ENCODE measurements around the gene QPCT. TPM values are rescaled to one million over a fixed set of nuclear protein-coding genes. Genes with fewer than 3 reads are reported as not detected.

The QPCT gene
- total RNA-seq, 1 experiment from 2014 or later: not detected

GRCh38 chr2:37388074-37388473 is 43.6 kb downstream of the QPCT start:
- WGBS (ENCODE audit: extremely low coverage, insufficient read length, low lambda C conversion rate): no CpG with 5 or more reads among the region's 2 CpGs
- no peak overlapping the region for H2BK5ac ChIP-seq (ENCODE audit: insufficient read length, low read length)
- H3K9me3 Mint-ChIP-seq: no peaks in the 10 kb centered on the region
- H3K27me3 ChIP-seq (ENCODE audit: insufficient read depth, low read length): no peaks in the 10 kb centered on the region
- H3K4me1 ChIP-seq (ENCODE audit: insufficient read depth, low read length): peaks cover 10% of the 10 kb centered on the region; the same call in 1 of the 2 replicates
- no peak overlapping the region for H3K18ac ChIP-seq (ENCODE audit: insufficient read length, low read depth, low read length)
- H2AFZ ChIP-seq (ENCODE audit: low read length): no peak overlapping the region
- H3K27ac Mint-ChIP-seq: no peak overlapping the region
- no peaks in the 10 kb centered on the region for H3K27me3 Mint-ChIP-seq (ENCODE audit: low read depth)
- no peak overlapping the region for H2BK12ac ChIP-seq (ENCODE audit: insufficient read length, low read depth, low read length)
- H3K23ac ChIP-seq (ENCODE audit: insufficient read length, low read depth, low read length): no peak overlapping the region
- no peak overlapping the region for H3K27ac ChIP-seq (ENCODE audit: insufficient read length, low read depth, low read length)
- H3K79me1 ChIP-seq (ENCODE audit: insufficient read depth, low read depth, low read length, poor library complexity, severe bottlenecking): no peaks in the 10 kb centered on the region
- no peak overlapping the region for H4K5ac ChIP-seq (ENCODE audit: insufficient read length, low read depth, low read length)
- H2BK20ac ChIP-seq (ENCODE audit: low read depth, low read length, poor library complexity, severe bottlenecking): no peak overlapping the region
- H3K79me2 ChIP-seq (ENCODE audit: insufficient read depth, low read length): no peaks in the 10 kb centered on the region
- no peak overlapping the region for H3K4me3 Mint-ChIP-seq
- H3K9me3 ChIP-seq (ENCODE audit: control insufficient read depth, low read depth, low read length): no peaks in the 10 kb centered on the region
- no peak overlapping the region for H2BK120ac ChIP-seq (ENCODE audit: low read depth, low read length, poor library complexity, severe bottlenecking)
- peaks cover 0 to 2% (median 2%) of the 10 kb centered on the region in 3 experiments; a peak in 2 of 7 replicates for H3K36me3 Mint-ChIP-seq (ENCODE audit: insufficient read depth in 1 of 3, low read depth in 3 of 3)
- no peak overlapping the region for H4K91ac ChIP-seq (ENCODE audit: insufficient read length, low read depth, low read length)
- DNase-seq: no peak
- H2BK15ac ChIP-seq (ENCODE audit: low read depth, low read length): no peak overlapping the region
- H3K9ac ChIP-seq (ENCODE audit: extremely low read depth, insufficient read length, low read length): no peak overlapping the region
- no peak overlapping the region for H3K4ac ChIP-seq (ENCODE audit: low read depth, low read length)
- no peak for TF ChIP-seq CTCF (conservative IDR thresholded peaks at IDR 0.05)
- H3K14ac ChIP-seq (ENCODE audit: insufficient read depth, low read length): no peak overlapping the region
- no peaks in the 10 kb centered on the region for H3K23me2 ChIP-seq (ENCODE audit: insufficient read length, low read depth, low read length, poor library complexity, severe bottlenecking)
- no peak overlapping the region for H4K8ac ChIP-seq (replicated peaks; ENCODE audit: insufficient read length, low read depth, low read length)
- H3K4me2 ChIP-seq (ENCODE audit: insufficient read depth, insufficient read length, low read length): no peak overlapping the region
- H2AK5ac ChIP-seq (ENCODE audit: insufficient read length, low read length): no peak overlapping the region
- H3T11ph ChIP-seq (ENCODE audit: low read length): no peak overlapping the region
- peaks cover 12 to 14% of the 10 kb centered on the region in 2 experiments for H3K4me1 Mint-ChIP-seq
- no peak overlapping the region for H3K56ac ChIP-seq (ENCODE audit: insufficient read length, low read depth, low read length)
- H4K20me1 ChIP-seq (ENCODE audit: control insufficient read depth, insufficient read depth, insufficient read length): no peaks in the 10 kb centered on the region

Measured in H9 (cell line).